ENCODE data around the gene RILPL1. TPM values are rescaled to one million over a fixed set of nuclear protein-coding genes. Genes with fewer than 3 reads are reported as not detected.

RILPL1 gene
- total RNA-seq, 2 experiments from 2014 or later = 0.38 to 0.86 TPM

GRCh38 chr12:123428591-123428990 is 104.9 kb downstream of the RILPL1 start:
- H3K27ac ChIP-seq (ENCODE audit: low read depth, low read length, poor library complexity, severe bottlenecking) = peak overlapping the region; percentile 91
- H2AFZ ChIP-seq (ENCODE audit: low read length) = no peak overlapping the region
- POLR2A ChIA-PET = interaction anchor here (0.8 to 2.4 kb wide), 3 partner anchors 18 to 196 kb away, joined by 3 to 11 read pairs (median 3); no protein-coding TSS in a partner anchor
- intact Hi-C loops (cut with micrococcal nuclease; ENCODE audit: unreplicated experiment) = no loop called here
- TF ChIP-seq EZH2phosphoT487 (IDR thresholded peaks at IDR 0.05; ENCODE audit: borderline replicate concordance, low read depth, low read length) (no peak), CTCF (conservative IDR thresholded peaks at IDR 0.05; ENCODE audit: low read length) (no peak)
- H3K9me3 ChIP-seq (ENCODE audit: low read length) = no peaks in the 10 kb centered on the region
- no peak overlapping the region for H3K4me3 ChIP-seq (ENCODE audit: low read depth, low read length, poor library complexity, severe bottlenecking)
- H3K79me2 ChIP-seq (ENCODE audit: insufficient read depth, low read depth, low read length) = peaks cover 41% of the 10 kb centered on the region; the same call in 1 of the 2 replicates
- no TSS peak for BruUV-seq (replicated peaks)
- H4K20me1 ChIP-seq (ENCODE audit: insufficient read depth, low read length) = no peaks in the 10 kb centered on the region
- no peak for DNase-seq (ENCODE audit: low spot score)
- peaks cover 56% of the 10 kb centered on the region for H3K4me1 ChIP-seq (ENCODE audit: insufficient read depth, low read length, poor library complexity, severe bottlenecking)
- peak overlapping the region; percentile 4; the same call in 1 of the 2 replicates for H3K4me2 ChIP-seq (ENCODE audit: low read length)
- peaks cover 36% of the 10 kb centered on the region for H3K36me3 ChIP-seq (ENCODE audit: insufficient read depth, low read length)
- H3K9me2 ChIP-seq (ENCODE audit: insufficient read depth, low read length) = no peaks in the 10 kb centered on the region
- CTCF ChIA-PET (ENCODE audit: unreplicated experiment) = no interaction called here

GRCh38 chr12:123427036-123427769 is 106.3 kb downstream of the RILPL1 start:
- H3K4me1 ChIP-seq (ENCODE audit: insufficient read depth, low read length, poor library complexity, severe bottlenecking) = peaks cover 53% of the 10 kb centered on the region

More at GRCh38 chr12:123427036-123427769, 106.3 kb downstream of the RILPL1 start:
- Histone ChIP-seq H3K9me2 (ENCODE audit: insufficient read depth, low read length) (no peaks in the 10 kb centered on the region), H3K4me2 (ENCODE audit: low read length) (peak overlapping the region; percentile 63), H2AFZ (ENCODE audit: low read length) (peak overlapping the region; percentile 2; the same call in 1 of the 2 replicates), H3K79me2 (ENCODE audit: insufficient read depth, low read depth, low read length) (peaks cover 28% of the 10 kb centered on the region; the same call in 1 of the 2 replicates), H3K36me3 (ENCODE audit: insufficient read depth, low read length) (peaks cover 36% of the 10 kb centered on the region), H4K20me1 (ENCODE audit: insufficient read depth, low read length) (no peaks in the 10 kb centered on the region), H3K9me3 (ENCODE audit: low read length) (no peaks in the 10 kb centered on the region), H3K27ac (ENCODE audit: low read depth, low read length, poor library complexity, severe bottlenecking) (peak overlapping the region; percentile 91), H3K4me3 (ENCODE audit: low read depth, low read length, poor library complexity, severe bottlenecking) (peak overlapping the region; percentile 39)
- CTCF ChIA-PET (ENCODE audit: unreplicated experiment) = interaction anchor here (0.5 to 1.0 kb wide), 2 partner anchors 10 to 299 kb away, joined by 3 to 4 read pairs; no protein-coding TSS in a partner anchor
- TF ChIP-seq CTCF (conservative IDR thresholded peaks at IDR 0.05; ENCODE audit: low read length) (no peak), EZH2phosphoT487 (IDR thresholded peaks at IDR 0.05; ENCODE audit: borderline replicate concordance, low read depth, low read length) (no peak)
- POLR2A ChIA-PET = interaction anchor here (0.6 to 2.4 kb wide), 13 partner anchors 9 to 196 kb away, joined by 3 to 11 read pairs (median 5); partner anchors contain the start of genes RILPL2 and SNRNP35
- peak; percentile 98 for DNase-seq (ENCODE audit: low spot score)
- intact Hi-C loops (cut with micrococcal nuclease; ENCODE audit: unreplicated experiment) = loop anchor here (1.0 to 2.0 kb wide), 3 partner anchors 31 to 62 kb away; partner anchors contain the start of genes SBNO1 and SNRNP35
- TSS peak; percentile 93 for BruUV-seq (replicated peaks)
